Endodermal cell (in vitro differentiated cells): ENCODE data around the gene ADGRE3. TPM values are rescaled to one million over a fixed set of nuclear protein-coding genes. Genes with fewer than 3 reads are reported as not detected.

ENCODE experiments used
- DNase-seq: peaks from one replicate; pipeline ENCODE4 v3.0.0-alpha.2; 2017
- H3K27ac ChIP-seq: 2 replicates; pipeline ENCODE4 v1.5.1; 2013; ENCODE audit warnings: mild to moderate bottlenecking, low read depth, low read length, moderate library complexity
- H3K27me3 ChIP-seq: 2 replicates; pipeline ENCODE4 v1.6.1; 2013; ENCODE audit warnings: mild to moderate bottlenecking, low read length, moderate library complexity; ENCODE audit not compliant: insufficient read depth, control insufficient read depth, poor library complexity, severe bottlenecking
- H3K36me3 ChIP-seq: 2 replicates; pipeline ENCODE4 v1.7.0; 2013; ENCODE audit warnings: mild to moderate bottlenecking, low read length, moderate library complexity; ENCODE audit not compliant: control insufficient read depth, insufficient read depth
- H3K4me1 ChIP-seq: one replicate; pipeline ENCODE4 v1.7.0; 2013; ENCODE audit warnings: low read length; ENCODE audit not compliant: control insufficient read depth, insufficient read depth
- H3K4me3 ChIP-seq: 2 replicates; pipeline ENCODE4 v1.5.1; 2013; ENCODE audit warnings: mild to moderate bottlenecking, low read length, moderate library complexity
- H3K9ac ChIP-seq: 2 replicates; pipeline ENCODE4 v1.6.1; 2013; ENCODE audit warnings: mild to moderate bottlenecking, low read length, moderate library complexity; ENCODE audit not compliant: poor library complexity, severe bottlenecking; ENCODE audit errors: extremely low read depth
- H3K9me3 ChIP-seq: 2 replicates; pipeline ENCODE4 v1.6.1; 2013; ENCODE audit warnings: mild to moderate bottlenecking, low read length, moderate library complexity; ENCODE audit not compliant: control insufficient read depth
- H3K27ac Mint-ChIP-seq: 2 replicates; pipeline ENCODE4 v1.8.0; 2020; ENCODE audit warnings: mixed read lengths
- H3K27me3 Mint-ChIP-seq: 2 replicates; pipeline ENCODE4 v1.8.0; 2021; ENCODE audit warnings: mild to moderate bottlenecking, mixed read lengths; ENCODE audit not compliant: insufficient read depth
- H3K36me3 Mint-ChIP-seq: 2 replicates; pipeline ENCODE4 v1.8.0; 2020; ENCODE audit warnings: low read depth, mixed read lengths
- H3K4me1 Mint-ChIP-seq: 2 replicates; pipeline ENCODE4 v1.8.0; 2020; ENCODE audit warnings: mixed read lengths
- H3K4me3 Mint-ChIP-seq: 2 replicates; pipeline ENCODE4 v1.8.0; 2020; ENCODE audit warnings: mild to moderate bottlenecking, moderate library complexity, mixed read lengths
- H3K9me3 Mint-ChIP-seq: 2 replicates; pipeline ENCODE4 v1.8.0; 2020; ENCODE audit warnings: mild to moderate bottlenecking, mixed read lengths
- CTCF ChIP-seq: fragments of 200-600 bp; sonication (generic); conservative IDR thresholded peaks from 2 replicates; pipeline ENCODE4 v1.5.0; 2021; ENCODE audit warnings: antibody characterized with exemption, mild to moderate bottlenecking
- WGBS, 2 experiments: methylation state at CpG; one replicate each; pipeline versions ENCODE4 v1.1.5 to v1.1.7; 2013; ENCODE audit warnings: missing lambda C conversion rate in 2 of 2, mixed read lengths in 1 of 2; ENCODE audit not compliant: insufficient coverage in 1 of 2, insufficient read length in 1 of 2; 5-methylcytosine and 5-hydroxymethylcytosine counted together
- total RNA-seq, 2 donors: library from RNA; stranded (reverse); fragmentation: NEBNext Ultra II Directional in 1 of 2; extraction: Animal tissue kit (Norgen Biotek cat#: 25700) in 1 of 2; gene quantifications; 2 replicates in 1 of 2; 3 replicates in 1 of 2; pipeline ENCODE4 v1.2.1, GENCODE V29; 2021

Gene ADGRE3
- total RNA-seq, 2 donors from 2014 or later = not detected

GRCh38 chr19:14673088-14673487 is 1.6 kb downstream of the ADGRE3 start:
- 88 to 90% methylated on average over 1 of the region's 1 CpG for WGBS, 2 experiments
- DNase-seq = no peak
- Mint-ChIP-seq H3K27me3 (peaks cover 3% of the 10 kb centered on the region), H3K9me3 (peaks cover 72% of the 10 kb centered on the region), H3K36me3 (no peaks in the 10 kb centered on the region), H3K4me3 (no peak overlapping the region), H3K27ac (no peak overlapping the region), H3K4me1 (no peaks in the 10 kb centered on the region)
- Histone ChIP-seq H3K36me3 (no peaks in the 10 kb centered on the region), H3K9ac (no peak overlapping the region), H3K4me1 (no peaks in the 10 kb centered on the region), H3K4me3 (no peak overlapping the region), H3K9me3 (peaks cover 23% of the 10 kb centered on the region), H3K27ac (no peak overlapping the region), H3K27me3 (no peaks in the 10 kb centered on the region)
- TF ChIP-seq CTCF = no peak

- Histone ChIP-seq H3K36me3 (no peaks in the 10 kb centered on the region), H3K4me1 (no peaks in the 10 kb centered on the region), H3K27me3 (no peaks in the 10 kb centered on the region), H3K9me3 (peaks cover 26% of the 10 kb centered on the region), H3K27ac (no peak overlapping the region), H3K4me3 (no peak overlapping the region), H3K9ac (no peak overlapping the region)
- Mint-ChIP-seq H3K36me3 (no peaks in the 10 kb centered on the region), H3K4me1 (no peaks in the 10 kb centered on the region), H3K27me3 (peaks cover 3% of the 10 kb centered on the region), H3K27ac (no peak overlapping the region), H3K9me3 (peaks cover 74% of the 10 kb centered on the region), H3K4me3 (no peak overlapping the region)
- WGBS, 2 experiments = 79 to 86% methylated on average over 1 to 3 of the region's 3 CpGs
- TF ChIP-seq CTCF = no peak
- no peak for DNase-seq
Measured at GRCh38 chr19:14672188-14672872, 2.3 kb downstream of the ADGRE3 start.

GRCh38 chr19:14670408-14670807 is 4.2 kb downstream of the ADGRE3 start:
- Histone ChIP-seq H3K9ac (no peak overlapping the region), H3K9me3 (peaks cover 35% of the 10 kb centered on the region), H3K27me3 (no peaks in the 10 kb centered on the region), H3K4me3 (no peak overlapping the region), H3K4me1 (no peaks in the 10 kb centered on the region), H3K27ac (no peak overlapping the region), H3K36me3 (no peaks in the 10 kb centered on the region)
- 46 to 58% methylated on average over 2 of the region's 2 CpGs for WGBS, 2 experiments
- H3K36me3 Mint-ChIP-seq = no peaks in the 10 kb centered on the region
- no peaks in the 10 kb centered on the region for H3K4me1 Mint-ChIP-seq
- DNase-seq = no peak
- peaks cover 82% of the 10 kb centered on the region for H3K9me3 Mint-ChIP-seq
- peaks cover 3% of the 10 kb centered on the region for H3K27me3 Mint-ChIP-seq
- no peak for TF ChIP-seq CTCF
- no peak overlapping the region for H3K27ac Mint-ChIP-seq
- no peak overlapping the region for H3K4me3 Mint-ChIP-seq
